Stimulated activated CD8-positive, alpha-beta memory T cell treated with anti-CD3 and anti-CD28 coated beads, Interleukin-4, amount 100 ng/mL, for 48 hours (primary cell): Measurements from ENCODE around the gene MSL1.
A peak's percentile ranks its signal among the peaks of the same experiment; 100 is the strongest.

Experiments used
- DNase-seq: peaks from one replicate; pipeline ENCODE4 v3.0.0-alpha.2; 2020

Gene MSL1, protein sequence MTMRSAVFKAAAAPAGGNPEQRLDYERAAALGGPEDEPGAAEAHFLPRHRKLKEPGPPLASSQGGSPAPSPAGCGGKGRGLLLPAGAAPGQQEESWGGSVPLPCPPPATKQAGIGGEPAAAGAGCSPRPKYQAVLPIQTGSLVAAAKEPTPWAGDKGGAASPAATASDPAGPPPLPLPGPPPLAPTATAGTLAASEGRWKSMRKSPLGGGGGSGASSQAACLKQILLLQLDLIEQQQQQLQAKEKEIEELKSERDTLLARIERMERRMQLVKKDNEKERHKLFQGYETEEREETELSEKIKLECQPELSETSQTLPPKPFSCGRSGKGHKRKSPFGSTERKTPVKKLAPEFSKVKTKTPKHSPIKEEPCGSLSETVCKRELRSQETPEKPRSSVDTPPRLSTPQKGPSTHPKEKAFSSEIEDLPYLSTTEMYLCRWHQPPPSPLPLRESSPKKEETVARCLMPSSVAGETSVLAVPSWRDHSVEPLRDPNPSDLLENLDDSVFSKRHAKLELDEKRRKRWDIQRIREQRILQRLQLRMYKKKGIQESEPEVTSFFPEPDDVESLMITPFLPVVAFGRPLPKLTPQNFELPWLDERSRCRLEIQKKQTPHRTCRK

DNA sequence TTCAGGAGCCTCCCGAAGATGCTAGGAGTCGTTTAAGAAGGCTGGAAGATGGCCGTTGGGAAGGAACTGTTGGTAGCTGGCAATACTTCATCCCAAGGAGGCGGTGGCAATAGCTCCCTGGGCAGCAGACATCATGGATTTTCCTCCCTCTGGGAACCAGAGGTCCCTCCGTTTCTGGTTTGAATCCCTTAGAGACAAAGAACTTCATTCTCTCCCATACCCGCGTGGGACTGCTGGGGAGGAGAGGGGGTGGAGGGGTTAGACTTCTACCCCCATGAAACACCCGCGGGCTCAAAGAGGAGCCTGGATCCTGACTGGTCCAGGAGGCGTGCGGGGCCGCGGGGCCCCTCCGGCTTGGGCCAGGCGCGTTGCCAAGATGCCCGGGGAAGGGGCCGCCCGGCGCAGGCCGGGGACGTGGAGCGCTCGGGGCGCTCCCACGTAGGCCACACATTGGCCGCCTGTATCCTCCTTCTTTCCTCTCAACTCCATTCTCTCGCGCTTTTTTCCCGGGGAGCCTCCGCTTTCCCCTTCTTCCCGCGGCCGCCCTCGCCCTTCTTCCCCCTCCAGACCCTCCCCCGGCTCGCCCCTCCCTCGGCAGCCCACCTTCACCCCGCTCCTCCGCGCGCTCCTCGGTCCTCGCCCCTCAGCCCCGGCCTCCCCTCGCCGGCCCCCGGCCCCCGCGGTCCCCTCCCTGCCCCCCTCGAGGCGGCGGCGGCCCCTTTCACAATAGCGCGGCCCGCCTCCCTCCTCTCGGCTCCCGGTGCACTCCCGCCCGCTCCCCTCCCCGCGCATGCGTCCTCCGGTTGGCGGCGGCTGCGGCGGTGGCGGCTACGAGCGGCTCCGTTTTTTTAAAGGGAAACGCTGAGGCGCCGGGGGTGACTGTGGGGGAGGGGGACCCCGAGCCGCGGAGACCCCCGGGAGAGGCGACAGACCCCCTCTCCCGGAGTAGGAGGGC is at the start of gene MSL1:
TSS of gene MSL1 (plus strand) at position 791 of the 955 bp plus-strand sequence. CDS start 642 bp downstream, outside the sequence.
- peak; percentile 89 for DNase-seq

DNA sequence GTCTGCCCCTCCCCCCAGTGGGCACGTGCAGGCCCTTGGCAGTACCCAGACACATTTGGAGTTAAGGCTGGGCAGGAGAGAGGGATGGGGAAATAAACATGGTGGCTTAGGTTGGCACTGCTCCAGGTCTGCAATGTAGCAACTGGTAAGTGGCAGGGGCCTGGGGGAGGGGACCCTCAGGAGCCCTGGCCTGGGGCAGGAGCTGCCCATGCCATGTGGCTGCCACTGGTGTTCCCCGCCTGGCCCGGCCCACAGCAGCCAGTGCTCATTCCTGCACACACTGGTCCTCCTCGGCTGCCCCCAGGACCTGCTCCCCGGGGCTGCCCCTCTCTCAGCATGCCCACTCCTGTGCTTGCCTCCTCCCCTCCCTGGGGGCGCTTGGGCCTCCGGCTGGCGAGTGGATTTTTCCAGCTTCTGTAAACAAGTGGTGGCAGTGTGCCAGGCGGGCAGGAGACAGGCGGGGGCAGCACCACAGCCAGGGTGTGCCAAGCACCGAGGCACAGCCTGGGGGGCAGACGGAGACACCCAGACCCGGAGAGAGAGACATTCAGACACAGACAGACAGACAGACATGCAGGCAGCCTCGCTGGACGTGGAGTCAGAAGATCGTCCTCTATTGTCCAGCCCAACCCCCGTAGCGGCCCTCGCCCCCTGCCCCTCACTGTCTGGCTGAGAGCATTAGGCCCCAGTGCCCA is 49.6 kb upstream of the MSL1 start:
- no peak for DNase-seq

DNA sequence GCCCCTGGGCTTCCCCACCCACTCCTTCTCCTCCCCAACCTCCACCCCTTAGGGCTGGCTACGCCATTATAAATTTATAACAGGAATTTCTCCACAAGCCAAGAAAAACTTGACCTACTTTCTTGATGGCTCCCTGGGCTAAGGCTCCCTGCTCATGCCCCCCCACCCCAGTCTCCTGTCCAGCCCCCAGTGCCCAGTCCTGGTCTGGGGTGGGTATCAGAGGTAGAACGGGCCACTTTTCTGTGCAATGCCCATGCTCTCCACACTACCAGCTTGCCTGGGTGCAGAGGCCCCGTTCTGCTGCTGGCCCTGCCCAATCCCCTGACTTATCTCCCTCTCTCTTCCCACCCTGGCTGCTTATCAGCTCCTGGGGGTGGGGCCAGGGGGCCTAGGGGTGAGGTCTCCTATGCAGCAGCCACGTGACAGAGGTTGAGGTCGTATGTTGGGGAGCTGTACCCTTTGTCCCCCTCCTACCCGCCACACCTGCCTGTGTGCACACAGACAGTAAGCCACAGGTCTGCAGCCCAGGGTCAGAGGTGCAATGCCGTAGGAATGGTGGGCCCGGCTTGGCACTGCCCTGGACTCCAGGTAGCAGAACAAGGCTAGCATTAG is 48.9 kb upstream of the MSL1 start:
- DNase-seq = no peak

GRCh38 chr17:40073454-40074174 is 48.2 kb upstream of the MSL1 start:
- no peak for DNase-seq

DNA sequence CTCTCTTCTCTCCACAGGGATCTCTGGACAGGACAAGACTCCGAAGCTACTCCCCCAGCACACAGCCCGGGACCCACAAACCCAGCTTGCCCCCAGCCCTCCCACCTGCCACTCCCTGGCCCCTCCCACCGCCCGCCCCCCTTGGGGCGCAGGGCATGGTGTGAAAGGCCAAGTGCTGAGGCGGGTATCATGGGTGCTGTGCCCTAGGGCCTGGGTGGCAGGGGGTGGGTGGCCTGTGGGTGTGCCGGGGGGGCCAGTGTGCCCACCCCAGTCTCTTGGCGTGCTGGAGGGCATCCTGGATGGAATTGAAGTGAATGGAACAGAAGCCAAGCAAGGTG is 47.6 kb upstream of the MSL1 start:
- no peak for DNase-seq

DNA sequence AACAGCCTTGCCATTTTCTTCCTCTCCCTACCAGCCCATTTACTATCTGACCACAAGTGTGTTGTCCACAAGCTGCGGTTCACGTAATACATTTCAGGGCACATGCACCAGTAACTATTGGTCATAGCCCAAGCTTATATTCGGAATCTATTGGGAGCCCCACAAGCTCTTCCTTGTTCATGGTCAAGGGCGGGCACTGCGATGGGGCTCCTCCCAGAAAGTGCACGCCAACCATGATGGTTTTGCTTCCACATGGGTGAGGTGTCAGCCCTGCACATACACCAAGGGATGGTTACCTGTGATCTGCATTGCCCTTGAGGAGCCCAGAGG is 46.9 kb upstream of the MSL1 start:
- DNase-seq = no peak

DNA sequence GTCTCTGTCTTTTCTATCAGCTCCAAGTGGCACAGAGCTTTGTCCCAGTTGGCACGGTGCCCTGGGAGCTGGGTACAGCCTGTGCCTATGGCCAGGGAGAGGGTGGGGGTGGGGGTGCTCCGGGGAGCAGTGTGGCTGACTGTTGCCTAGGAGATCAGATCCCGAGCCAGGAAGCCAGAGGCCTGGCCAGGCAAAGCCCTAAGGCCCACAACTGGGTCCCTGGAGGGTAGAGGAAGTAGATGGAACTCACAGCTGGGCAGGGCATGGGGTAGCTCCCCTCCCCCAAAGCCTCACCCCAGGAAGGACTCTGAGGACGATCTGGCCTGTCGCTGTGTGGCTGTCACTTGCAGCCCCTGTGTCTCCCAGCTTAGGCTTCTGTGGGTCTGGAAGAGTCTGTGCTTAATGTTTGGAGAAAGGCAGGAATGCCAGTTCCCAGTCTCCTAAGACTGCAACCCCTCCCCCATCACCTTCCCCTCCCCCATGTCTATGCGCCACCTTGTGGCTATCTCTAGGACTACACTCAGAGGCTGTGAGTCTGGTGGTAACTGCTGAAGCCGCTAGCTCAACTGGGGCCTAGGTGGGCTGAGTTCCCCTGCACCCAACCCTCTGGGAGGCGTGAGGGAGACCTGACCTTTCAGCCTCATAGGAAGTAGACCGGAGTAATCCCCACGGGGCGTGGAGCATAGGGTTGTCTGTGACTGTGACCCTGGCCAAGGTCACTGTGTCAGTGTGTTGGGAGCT is 46.4 kb upstream of the MSL1 start:
- DNase-seq = peak; percentile 85

- DNase-seq = no peak
Observed at GRCh38 chr17:40075942-40076498, 45.8 kb upstream of the MSL1 start.

DNA sequence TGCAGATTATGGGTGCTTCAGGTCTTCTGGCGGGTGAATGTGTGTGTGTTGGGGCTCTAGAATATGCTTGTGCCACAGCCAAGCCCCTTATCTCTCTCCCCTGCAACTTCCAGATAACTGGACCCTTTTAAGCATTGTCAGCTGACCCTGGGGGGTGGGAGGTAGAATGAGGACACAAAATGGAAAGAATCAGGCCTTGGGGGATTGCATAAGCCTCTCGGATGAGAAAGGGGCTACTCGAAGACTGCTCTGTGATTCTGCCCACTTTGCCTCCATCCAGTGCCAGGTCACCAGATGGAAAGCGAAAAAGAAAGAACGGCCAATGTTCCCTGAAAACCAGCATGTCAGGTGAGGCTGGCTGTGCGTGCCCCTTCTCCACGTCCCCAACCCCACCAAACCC is 45.2 kb upstream of the MSL1 start:
- DNase-seq = no peak

DNA sequence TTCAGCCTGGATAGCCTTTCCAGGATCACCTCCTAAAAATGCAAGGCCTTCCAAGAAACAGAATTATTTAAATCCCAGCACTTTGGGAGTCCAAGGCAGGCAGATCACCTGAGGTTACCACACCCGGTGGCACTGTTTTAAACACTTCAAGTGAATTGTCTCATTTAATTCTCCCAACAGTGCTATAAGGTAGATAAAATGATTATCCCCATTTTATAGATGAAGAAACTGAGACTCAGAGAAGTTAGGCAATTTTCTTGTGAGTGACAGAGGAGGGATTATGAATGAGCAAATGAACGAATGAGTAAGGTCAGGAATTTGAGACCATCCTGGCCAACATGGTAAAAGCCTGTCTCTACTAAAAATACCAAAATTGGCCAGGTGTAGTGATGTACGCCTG is 42.2 kb upstream of the MSL1 start:
- DNase-seq = no peak

DNA sequence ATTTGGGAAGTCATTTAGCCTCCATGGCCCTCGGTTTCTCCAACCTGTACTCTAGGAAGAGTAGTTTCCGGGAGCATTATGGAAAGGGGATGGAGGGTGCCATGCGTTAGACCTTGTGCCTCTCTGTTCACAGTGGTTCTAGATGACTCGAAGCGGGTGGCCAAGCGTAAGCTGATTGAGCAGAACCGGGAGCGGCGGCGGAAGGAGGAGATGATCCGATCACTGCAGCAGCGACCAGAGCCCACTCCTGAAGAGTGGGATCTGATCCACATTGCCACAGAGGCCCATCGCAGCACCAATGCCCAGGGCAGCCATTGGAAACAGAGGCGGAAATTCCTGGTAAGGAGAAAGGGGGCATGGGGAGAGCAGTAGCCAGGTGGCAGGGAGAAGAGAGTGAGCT is 37.3 kb upstream of the MSL1 start:
- DNase-seq = no peak

DNA sequence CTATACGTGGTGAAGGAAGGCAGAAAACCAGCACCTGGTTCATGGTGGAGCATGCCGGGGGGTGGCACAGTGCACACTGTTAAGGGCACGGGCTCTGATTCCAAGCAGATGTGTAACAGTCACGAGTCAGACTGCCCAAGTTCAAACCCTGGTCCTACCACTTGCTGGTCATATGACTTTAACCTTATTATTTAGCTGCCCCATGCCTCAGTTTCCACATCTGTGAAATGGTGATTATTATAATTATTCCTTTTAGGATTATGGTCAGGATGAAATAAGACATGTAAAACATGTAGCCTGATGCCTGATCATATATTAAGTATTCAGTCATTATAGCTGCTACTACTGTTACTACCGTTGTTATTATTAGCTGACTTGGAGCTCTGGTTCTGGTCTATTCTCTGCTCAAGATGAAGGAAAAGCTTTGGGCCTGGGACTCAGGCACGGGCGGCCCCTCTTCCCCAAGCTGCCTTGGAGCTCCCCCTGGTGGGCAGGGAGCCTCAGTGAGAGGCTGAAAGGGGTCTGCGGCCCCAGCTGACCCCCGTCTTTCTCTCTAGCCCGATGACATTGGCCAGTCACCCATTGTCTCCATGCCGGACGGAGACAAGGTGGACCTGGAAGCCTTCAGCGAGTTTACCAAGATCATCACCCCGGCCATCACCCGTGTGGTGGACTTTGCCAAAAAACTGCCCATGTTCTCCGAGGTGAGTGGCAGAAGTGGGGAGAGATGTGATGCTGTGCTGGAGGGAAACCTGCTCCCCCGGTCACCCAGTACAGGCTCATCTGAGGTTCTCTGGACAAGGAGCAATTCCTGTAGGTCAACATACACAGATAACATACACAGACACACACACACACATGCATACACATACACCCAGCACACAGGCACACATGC is 35.4 kb upstream of the MSL1 start:
- DNase-seq = peak; percentile 84

DNA sequence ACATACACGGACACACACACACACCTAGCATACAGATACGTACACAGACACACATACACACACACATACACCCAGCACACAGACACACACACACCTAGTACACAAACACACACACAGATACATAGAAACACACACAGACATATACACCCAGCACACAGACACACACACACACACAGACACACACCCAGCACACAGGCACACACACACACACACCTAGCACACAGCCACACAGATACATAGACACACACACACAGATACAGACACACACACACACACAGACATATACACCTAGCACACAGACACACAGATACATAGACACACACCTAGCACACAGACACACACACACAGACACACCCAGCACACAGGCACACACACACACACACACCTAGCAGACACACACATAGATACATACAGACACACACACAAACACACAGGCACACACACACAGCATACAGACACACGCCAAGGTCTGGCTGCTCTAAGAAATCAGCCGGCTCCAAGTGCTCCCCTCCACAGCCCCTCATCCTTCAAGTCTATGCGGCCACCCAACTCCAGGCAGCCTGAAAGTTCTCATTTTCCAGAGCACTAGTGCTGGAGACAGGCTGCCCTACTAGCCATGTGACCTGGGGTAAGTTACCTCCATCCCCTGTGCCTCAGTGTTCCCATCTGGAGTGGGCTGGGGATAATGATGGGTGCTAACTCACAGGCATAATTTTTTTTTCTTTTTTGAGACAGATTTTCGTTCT is 34.5 kb upstream of the MSL1 start:
- no peak for DNase-seq

DNA sequence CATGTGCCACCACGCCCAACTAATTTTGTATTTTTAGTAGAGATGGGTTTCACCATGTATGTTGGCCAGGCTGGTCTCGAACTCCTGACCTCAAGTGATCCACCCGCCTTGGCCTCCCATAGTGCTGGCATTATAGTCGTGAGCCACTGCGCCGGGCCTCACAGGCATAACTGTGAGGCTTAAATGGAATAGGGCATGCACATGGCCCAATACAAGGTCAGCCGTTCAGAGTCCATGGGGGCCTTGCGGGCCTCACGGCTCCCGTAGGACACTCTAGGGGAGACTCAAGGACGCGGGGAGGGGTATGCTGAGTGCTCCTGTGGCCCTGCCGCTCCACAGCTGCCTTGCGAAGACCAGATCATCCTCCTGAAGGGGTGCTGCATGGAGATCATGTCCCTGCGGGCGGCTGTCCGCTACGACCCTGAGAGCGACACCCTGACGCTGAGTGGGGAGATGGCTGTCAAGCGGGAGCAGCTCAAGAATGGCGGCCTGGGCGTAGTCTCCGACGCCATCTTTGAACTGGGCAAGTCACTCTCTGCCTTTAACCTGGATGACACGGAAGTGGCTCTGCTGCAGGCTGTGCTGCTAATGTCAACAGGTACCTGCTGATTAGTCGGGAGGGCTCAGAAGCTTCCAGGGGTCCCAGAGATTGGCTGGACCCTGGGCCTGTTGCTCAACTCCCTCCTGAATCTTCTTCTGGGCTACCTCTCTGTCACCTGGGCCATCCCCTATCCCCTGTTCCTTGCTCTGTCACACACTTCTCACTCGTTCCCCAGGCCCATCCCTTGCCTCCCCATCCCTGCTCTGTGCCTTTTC is 33.7 kb upstream of the MSL1 start:
- no peak for DNase-seq

DNA sequence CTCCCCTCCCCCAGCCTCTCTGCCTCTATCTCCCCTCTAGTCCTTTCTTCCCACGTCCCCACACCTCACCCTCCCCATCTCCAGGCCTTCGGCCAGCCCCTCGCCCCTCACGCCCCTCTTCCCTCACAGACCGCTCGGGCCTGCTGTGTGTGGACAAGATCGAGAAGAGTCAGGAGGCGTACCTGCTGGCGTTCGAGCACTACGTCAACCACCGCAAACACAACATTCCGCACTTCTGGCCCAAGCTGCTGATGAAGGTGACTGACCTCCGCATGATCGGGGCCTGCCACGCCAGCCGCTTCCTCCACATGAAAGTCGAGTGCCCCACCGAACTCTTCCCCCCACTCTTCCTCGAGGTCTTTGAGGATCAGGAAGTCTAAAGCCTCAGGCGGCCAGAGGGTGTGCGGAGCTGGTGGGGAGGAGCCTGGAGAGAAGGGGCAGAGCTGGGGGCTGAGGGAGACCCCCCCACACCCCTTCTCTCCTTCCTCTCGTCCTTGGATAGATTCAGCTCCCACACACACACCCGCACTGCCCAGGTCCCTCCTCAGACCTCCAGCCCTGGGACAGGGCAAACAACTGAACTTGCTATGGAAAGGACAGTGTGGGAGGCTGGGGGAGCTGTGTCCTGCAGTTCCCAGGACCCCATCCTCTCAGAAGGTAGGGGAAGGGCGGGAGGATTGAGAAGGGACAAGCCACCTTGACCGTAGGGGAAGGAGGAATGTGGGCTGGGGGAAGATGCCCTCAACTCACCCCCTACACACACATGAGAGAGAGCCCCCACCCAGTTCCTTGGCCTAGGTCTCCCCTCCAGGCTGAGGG is 32.5 kb upstream of the MSL1 start:
- no peak for DNase-seq

- no peak for DNase-seq
Observed at GRCh38 chr17:40090237-40091119, 31.3 kb upstream of the MSL1 start.
